Upper lobe of left lung (tissue), 4 donors: ENCODE measurements around the gene NOP9.

Experiments used
- POLR2A ChIP-seq, 4 donors: fragments of 450-650 bp; IDR thresholded peaks; one replicate each; pipeline ENCODE4 v1.5.1; 2016 to 2017; ENCODE audit warnings: antibody characterized with exemption in 4 of 4, mild to moderate bottlenecking in 2 of 4
- POLR2AphosphoS5 ChIP-seq, 2 donors: sonication (generic); formaldehyde crosslinking; IDR thresholded peaks; one replicate each; pipeline ENCODE4 v1.5.1; 2017; ENCODE audit warnings: antibody characterized with exemption in 2 of 2

- TF ChIP-seq POLR2A (IDR thresholded peaks at IDR 0.05) (no peak), POLR2AphosphoS5 (IDR thresholded peaks at IDR 0.05) (no peak)
Observed at GRCh38 chr14:24254630-24255392, 44.8 kb upstream of the NOP9 start.
